Skeletal muscle cell (primary cell): ENCODE results near the gene FHOD1.

Experiments
- DNase-seq: peaks from one replicate; pipeline ENCODE4 v3.0.0-alpha.2; 2010; ENCODE audit warnings: low read depth
- H3K4me3 ChIP-seq: 2 replicates; pipeline ENCODE4 v1.5.1; 2011; ENCODE audit warnings: low read depth, mild to moderate bottlenecking, control low read depth, low read length, moderate library complexity

FHOD1 gene

GRCh38 chr16:67277999-67278772, 30.9 kb upstream of the FHOD1 start:
- H3K4me3 ChIP-seq: peak overlapping the region; percentile 60
- DNase-seq: peak; percentile 60

- peak; percentile 99 for DNase-seq
- H3K4me3 ChIP-seq: peak overlapping the region; percentile 60
These were observed 30.2 kb upstream of the FHOD1 start for GRCh38 chr16:67277294-67277998.

- DNase-seq: no peak
- no peak overlapping the region for H3K4me3 ChIP-seq
These were observed 28.0 kb upstream of the FHOD1 start for GRCh38 chr16:67275321-67275720.

GRCh38 chr16:67271446-67271845, 24.2 kb upstream of the FHOD1 start:
- no peak overlapping the region for H3K4me3 ChIP-seq
- no peak for DNase-seq

GRCh38 chr16:67270931-67271338, 23.7 kb upstream of the FHOD1 start:
- no peak overlapping the region for H3K4me3 ChIP-seq
- no peak for DNase-seq

GRCh38 chr16:67269766-67270165, 22.5 kb upstream of the FHOD1 start:
- H3K4me3 ChIP-seq: no peak overlapping the region
- peak; percentile 59 for DNase-seq

- no peak for DNase-seq
- H3K4me3 ChIP-seq: no peak overlapping the region
These were observed 20.9 kb upstream of the FHOD1 start for GRCh38 chr16:67268136-67268579.

- no peak overlapping the region for H3K4me3 ChIP-seq
These were observed 18.6 kb upstream of the FHOD1 start for GRCh38 chr16:67265834-67266233.

GRCh38 chr16:67264866-67265265, 17.6 kb upstream of the FHOD1 start:
- H3K4me3 ChIP-seq: no peak overlapping the region
- no peak for DNase-seq

More at GRCh38 chr16:67265834-67266233, 18.6 kb upstream of the FHOD1 start:
- DNase-seq: no peak

- DNase-seq: no peak
These were observed 17.0 kb upstream of the FHOD1 start for GRCh38 chr16:67264277-67264676.

GRCh38 chr16:67263201-67263600, 15.9 kb upstream of the FHOD1 start:
- no peak for DNase-seq
- H3K4me3 ChIP-seq: no peak overlapping the region

More at GRCh38 chr16:67264277-67264676, 17.0 kb upstream of the FHOD1 start:
- no peak overlapping the region for H3K4me3 ChIP-seq

GRCh38 chr16:67260426-67261063, 13.3 kb upstream of the FHOD1 start:
- no peak for DNase-seq
- H3K4me3 ChIP-seq: no peak overlapping the region

GRCh38 chr16:67259705-67260104, 12.4 kb upstream of the FHOD1 start:
- H3K4me3 ChIP-seq: no peak overlapping the region
- DNase-seq: no peak

GRCh38 chr16:67258161-67258835, 11.0 kb upstream of the FHOD1 start:
- no peak overlapping the region for H3K4me3 ChIP-seq
- no peak for DNase-seq

GRCh38 chr16:67257486-67258160, 10.3 kb upstream of the FHOD1 start:
- DNase-seq: no peak
- no peak overlapping the region for H3K4me3 ChIP-seq

GRCh38 chr16:67256701-67257230, 9.5 kb upstream of the FHOD1 start:
- no peak for DNase-seq
- H3K4me3 ChIP-seq: no peak overlapping the region

GRCh38 chr16:67255553-67256221, 8.4 kb upstream of the FHOD1 start:
- H3K4me3 ChIP-seq: no peak overlapping the region
- no peak for DNase-seq

GRCh38 chr16:67254801-67255552, 7.7 kb upstream of the FHOD1 start:
- no peak overlapping the region for H3K4me3 ChIP-seq
- no peak for DNase-seq
